ENCODE results near the gene CCDC194. TPM values are rescaled to one million over a fixed set of nuclear protein-coding genes. Genes with fewer than 3 reads are reported as not detected.

Gene CCDC194
- total RNA-seq, 1 donor from 2014 or later, result not detected

- TF ChIP-seq, protein P1, sequence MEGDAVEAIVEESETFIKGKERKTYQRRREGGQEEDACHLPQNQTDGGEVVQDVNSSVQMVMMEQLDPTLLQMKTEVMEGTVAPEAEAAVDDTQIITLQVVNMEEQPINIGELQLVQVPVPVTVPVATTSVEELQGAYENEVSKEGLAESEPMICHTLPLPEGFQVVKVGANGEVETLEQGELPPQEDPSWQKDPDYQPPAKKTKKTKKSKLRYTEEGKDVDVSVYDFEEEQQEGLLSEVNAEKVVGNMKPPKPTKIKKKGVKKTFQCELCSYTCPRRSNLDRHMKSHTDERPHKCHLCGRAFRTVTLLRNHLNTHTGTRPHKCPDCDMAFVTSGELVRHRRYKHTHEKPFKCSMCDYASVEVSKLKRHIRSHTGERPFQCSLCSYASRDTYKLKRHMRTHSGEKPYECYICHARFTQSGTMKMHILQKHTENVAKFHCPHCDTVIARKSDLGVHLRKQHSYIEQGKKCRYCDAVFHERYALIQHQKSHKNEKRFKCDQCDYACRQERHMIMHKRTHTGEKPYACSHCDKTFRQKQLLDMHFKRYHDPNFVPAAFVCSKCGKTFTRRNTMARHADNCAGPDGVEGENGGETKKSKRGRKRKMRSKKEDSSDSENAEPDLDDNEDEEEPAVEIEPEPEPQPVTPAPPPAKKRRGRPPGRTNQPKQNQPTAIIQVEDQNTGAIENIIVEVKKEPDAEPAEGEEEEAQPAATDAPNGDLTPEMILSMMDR (IDR thresholded peaks at IDR 0.05), result no peak
- Mint-ChIP-seq H3K27me3 (ENCODE audit: low read depth) (peaks cover 3% of the 10 kb centered on the region), H3K36me3 (ENCODE audit: low read depth) (no peaks in the 10 kb centered on the region), H3K9me3 (ENCODE audit: low read depth) (no peaks in the 10 kb centered on the region), H3K4me1 (ENCODE audit: low read depth) (no peaks in the 10 kb centered on the region), H3K27ac (ENCODE audit: unreplicated experiment) (no peak overlapping the region), H3K4me3 (ENCODE audit: unreplicated experiment) (no peak overlapping the region)
- DNase-seq (ENCODE audit: low spot score), result no peak
These were observed 5.0 kb upstream of the CCDC194 start for GRCh38 chr19:17398902-17399527.

- Mint-ChIP-seq H3K4me3 (ENCODE audit: unreplicated experiment) (peak overlapping the region; percentile 31), H3K4me1 (ENCODE audit: low read depth) (peaks cover 10% of the 10 kb centered on the region), H3K9me3 (ENCODE audit: low read depth) (no peaks in the 10 kb centered on the region), H3K27ac (ENCODE audit: unreplicated experiment) (no peak overlapping the region), H3K27me3 (ENCODE audit: low read depth) (no peaks in the 10 kb centered on the region), H3K36me3 (ENCODE audit: low read depth) (no peaks in the 10 kb centered on the region)
- DNase-seq (ENCODE audit: low spot score), result no peak
- TF ChIP-seq, protein P1 (IDR thresholded peaks at IDR 0.05), result peak; percentile 77
These were observed 957 bp upstream of the CCDC194 start for GRCh38 chr19:17394891-17395415.

DNA sequence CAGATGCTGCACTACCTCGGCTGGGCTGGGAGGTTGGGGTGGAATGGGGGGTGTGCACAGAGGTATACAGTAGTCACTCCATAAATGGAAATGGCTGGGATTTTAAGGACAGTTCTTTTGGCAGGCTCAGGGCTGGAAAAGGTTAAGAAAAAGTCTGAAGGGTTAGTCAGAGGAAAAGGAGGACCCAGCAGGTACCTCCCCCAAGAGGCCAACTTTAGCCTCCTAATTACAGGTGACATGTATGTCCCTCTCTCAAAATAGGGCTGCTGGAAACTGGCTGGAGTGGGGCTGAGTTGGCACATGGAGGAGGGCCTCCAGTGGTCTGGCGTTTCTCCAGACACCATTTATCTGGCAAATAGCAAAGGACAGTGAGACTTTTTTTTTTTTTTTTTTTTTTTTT, 994 bp downstream of the CCDC194 start:
- no peak for DNase-seq (ENCODE audit: low spot score)
- no peak overlapping the region for H3K4me3 Mint-ChIP-seq (ENCODE audit: unreplicated experiment)
- peaks cover 3% of the 10 kb centered on the region for H3K9me3 Mint-ChIP-seq (ENCODE audit: low read depth)
- H3K27me3 Mint-ChIP-seq (ENCODE audit: low read depth), result no peaks in the 10 kb centered on the region
- peaks cover 10% of the 10 kb centered on the region for H3K4me1 Mint-ChIP-seq (ENCODE audit: low read depth)
- TF ChIP-seq, protein P1 (IDR thresholded peaks at IDR 0.05), result no peak
- H3K27ac Mint-ChIP-seq (ENCODE audit: unreplicated experiment), result no peak overlapping the region
- H3K36me3 Mint-ChIP-seq (ENCODE audit: low read depth), result no peaks in the 10 kb centered on the region

GRCh38 chr19:17391371-17392151, 2.4 kb downstream of the CCDC194 start:
- TF ChIP-seq, protein P1 (IDR thresholded peaks at IDR 0.05), result peak; percentile 43
- no peak for DNase-seq (ENCODE audit: low spot score)
- Mint-ChIP-seq H3K27me3 (ENCODE audit: low read depth) (no peaks in the 10 kb centered on the region), H3K9me3 (ENCODE audit: low read depth) (peaks cover 3% of the 10 kb centered on the region), H3K4me1 (ENCODE audit: low read depth) (peaks cover 10% of the 10 kb centered on the region), H3K27ac (ENCODE audit: unreplicated experiment) (no peak overlapping the region), H3K36me3 (ENCODE audit: low read depth) (no peaks in the 10 kb centered on the region), H3K4me3 (ENCODE audit: unreplicated experiment) (peak overlapping the region; percentile 89)

DNA sequence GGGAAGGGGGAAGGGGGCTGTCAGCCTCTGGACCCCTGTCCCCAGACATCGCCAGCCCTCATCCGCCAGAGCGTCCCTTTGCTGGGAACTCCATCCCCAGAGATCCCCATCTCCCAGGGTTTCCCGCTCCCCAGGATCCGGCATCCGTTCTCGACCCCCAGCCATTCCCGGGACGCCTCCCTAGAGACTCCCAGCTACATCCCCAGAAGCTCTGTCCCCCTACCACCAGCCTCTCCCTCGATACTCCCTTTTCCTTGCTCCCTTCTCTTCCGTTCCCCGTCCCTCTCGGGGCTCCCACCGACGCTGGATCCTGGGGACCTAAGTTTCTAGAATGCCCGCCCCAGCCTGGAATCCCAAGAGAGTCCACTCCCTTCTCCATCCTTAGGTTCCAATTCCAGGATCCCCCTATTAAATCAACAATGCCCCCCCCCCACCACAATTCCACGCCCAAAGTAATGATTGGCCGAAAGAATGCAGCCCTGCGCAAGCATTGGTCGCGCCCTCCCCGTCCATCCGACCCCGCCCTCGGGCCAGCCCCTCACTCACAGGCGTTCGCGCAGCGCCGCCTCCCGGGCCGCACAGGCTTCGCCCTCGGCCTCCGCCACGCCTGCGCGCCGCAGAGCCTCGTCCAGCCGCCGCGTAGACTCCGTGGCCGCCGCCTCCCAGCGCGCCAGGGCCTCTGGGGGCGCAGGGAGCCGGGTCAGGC, 3.2 kb downstream of the CCDC194 start:
- no peak for DNase-seq (ENCODE audit: low spot score)
- Mint-ChIP-seq H3K4me1 (ENCODE audit: low read depth) (peaks cover 10% of the 10 kb centered on the region), H3K27me3 (ENCODE audit: low read depth) (no peaks in the 10 kb centered on the region), H3K9me3 (ENCODE audit: low read depth) (peaks cover 3% of the 10 kb centered on the region), H3K27ac (ENCODE audit: unreplicated experiment) (no peak overlapping the region), H3K36me3 (ENCODE audit: low read depth) (no peaks in the 10 kb centered on the region), H3K4me3 (ENCODE audit: unreplicated experiment) (peak overlapping the region; percentile 89)
- TF ChIP-seq, protein P1 (IDR thresholded peaks at IDR 0.05), result peak; percentile 82
